ENCODE results near the gene HPS4. TPM values are rescaled to one million over a fixed set of nuclear protein-coding genes. Genes with fewer than 3 reads are reported as not detected.
A peak's percentile ranks its signal among the peaks of the same experiment; 100 is the strongest.

The HPS4 gene
- total RNA-seq, 1 donor from 2014 or later: 46.1 TPM

GRCh38 chr22:26481112-26481693 is 2.4 kb downstream of the HPS4 start:
- peaks cover 50% of the 10 kb centered on the region for H3K4me1 Mint-ChIP-seq (ENCODE audit: unreplicated experiment)
- H3K4me3 Mint-ChIP-seq: peak overlapping the region; percentile 97
- no peak for DNase-seq (ENCODE audit: extremely low spot score, unreplicated experiment)

GRCh38 chr22:26480611-26480932 is 3.0 kb downstream of the HPS4 start:
- Mint-ChIP-seq H3K4me3 (peak overlapping the region; percentile 97), H3K36me3 (peaks cover 10% of the 10 kb centered on the region), H3K27me3 (no peaks in the 10 kb centered on the region), H3K9me3 (no peaks in the 10 kb centered on the region), H3K27ac (peak overlapping the region; percentile 47), H3K4me1 (ENCODE audit: unreplicated experiment) (peaks cover 47% of the 10 kb centered on the region)
- no peak for TF ChIP-seq CTCF (conservative IDR thresholded peaks at IDR 0.05)
- no peak for DNase-seq (ENCODE audit: extremely low spot score, unreplicated experiment)

More at GRCh38 chr22:26481112-26481693, 2.4 kb downstream of the HPS4 start:
- no peak for TF ChIP-seq CTCF (conservative IDR thresholded peaks at IDR 0.05)
- Mint-ChIP-seq H3K27ac (peak overlapping the region; percentile 47), H3K27me3 (no peaks in the 10 kb centered on the region), H3K36me3 (peaks cover 10% of the 10 kb centered on the region), H3K9me3 (no peaks in the 10 kb centered on the region)

- no peaks in the 10 kb centered on the region for H3K9me3 Mint-ChIP-seq
- peaks cover 11% of the 10 kb centered on the region for H3K36me3 Mint-ChIP-seq
- TF ChIP-seq CTCF (conservative IDR thresholded peaks at IDR 0.05): no peak
- DNase-seq (ENCODE audit: extremely low spot score, unreplicated experiment): no peak
- H3K27ac Mint-ChIP-seq: peak overlapping the region; percentile 58
- peak overlapping the region; percentile 97 for H3K4me3 Mint-ChIP-seq
- H3K27me3 Mint-ChIP-seq: no peaks in the 10 kb centered on the region
- peaks cover 41% of the 10 kb centered on the region for H3K4me1 Mint-ChIP-seq (ENCODE audit: unreplicated experiment)
Measured at GRCh38 chr22:26479792-26480610, 3.6 kb downstream of the HPS4 start.

- peaks cover 15% of the 10 kb centered on the region for H3K36me3 Mint-ChIP-seq
Measured at GRCh38 chr22:26479043-26479791, 4.4 kb downstream of the HPS4 start.

GRCh38 chr22:26477341-26477731 is 6.2 kb downstream of the HPS4 start:
- no peaks in the 10 kb centered on the region for H3K27me3 Mint-ChIP-seq
- no peaks in the 10 kb centered on the region for H3K9me3 Mint-ChIP-seq
- peak overlapping the region; percentile 70 for H3K27ac Mint-ChIP-seq
- DNase-seq (ENCODE audit: extremely low spot score, unreplicated experiment): no peak
- H3K36me3 Mint-ChIP-seq: peaks cover 19% of the 10 kb centered on the region
- H3K4me1 Mint-ChIP-seq (ENCODE audit: unreplicated experiment): peaks cover 32% of the 10 kb centered on the region
- no peak overlapping the region for H3K4me3 Mint-ChIP-seq
- no peak for TF ChIP-seq CTCF (conservative IDR thresholded peaks at IDR 0.05)

More at GRCh38 chr22:26479043-26479791, 4.4 kb downstream of the HPS4 start:
- DNase-seq (ENCODE audit: extremely low spot score, unreplicated experiment): no peak
- Mint-ChIP-seq H3K4me3 (peak overlapping the region; percentile 65), H3K4me1 (ENCODE audit: unreplicated experiment) (peaks cover 41% of the 10 kb centered on the region), H3K27me3 (no peaks in the 10 kb centered on the region), H3K27ac (peak overlapping the region; percentile 58), H3K9me3 (no peaks in the 10 kb centered on the region)
- no peak for TF ChIP-seq CTCF (conservative IDR thresholded peaks at IDR 0.05)

All from type B pancreatic cell (in vitro differentiated cells).